DMS79 treated with DMSO at 0.1 percent for 48 hours (cell line): ENCODE measurements around the gene MAP2K4.
"Not testable (repeated sequence)": the region's sequence is repeated elsewhere in the genome, so short reads cannot be mapped to it uniquely, and the experiment has no call there.

Source experiments
- DNase-seq: peaks from one replicate; lab custom pipeline; 2025; lab: John Stamatoyannopoulos, UW

Gene MAP2K4

DNA sequence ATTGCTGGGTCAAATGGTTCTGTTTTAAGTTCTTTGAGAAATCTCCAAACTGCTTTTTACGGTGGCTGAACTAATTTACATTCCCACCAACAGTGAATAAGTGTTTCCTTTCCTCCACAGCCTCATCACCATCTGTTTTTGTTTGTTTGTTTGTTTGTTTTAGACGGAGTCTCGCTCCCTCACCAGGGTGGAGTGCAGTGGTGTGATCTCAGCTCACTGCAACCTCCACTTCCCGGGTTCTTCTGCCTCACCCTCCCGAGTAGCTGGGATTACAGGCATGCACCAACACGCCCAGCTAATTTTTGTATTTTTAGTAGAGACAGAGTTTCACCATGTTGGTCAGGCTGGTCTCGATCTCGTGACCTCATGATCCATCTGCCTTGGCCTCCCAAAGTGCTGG, 141.5 kb downstream of the MAP2K4 start:
- not testable (repeated sequence) for DNase-seq

DNA sequence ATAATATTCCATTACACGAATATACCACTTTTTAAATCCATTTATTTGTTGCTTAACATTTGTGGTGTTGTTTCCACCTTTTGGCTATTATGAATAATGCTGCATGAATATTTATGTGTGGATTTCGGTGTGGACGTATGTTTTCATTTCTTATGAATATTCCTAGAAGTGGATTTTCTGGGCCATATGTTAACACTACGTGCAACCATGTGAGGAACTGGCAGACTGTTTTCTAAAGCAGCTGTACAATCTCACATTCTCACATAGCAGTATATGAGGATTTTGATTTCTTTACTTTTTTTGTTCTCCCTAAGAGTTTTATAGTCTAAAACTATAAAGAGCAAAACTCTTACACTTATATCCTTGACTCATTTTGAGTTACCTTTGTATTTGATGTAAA, 143.4 kb downstream of the MAP2K4 start:
- no peak for DNase-seq

DNA sequence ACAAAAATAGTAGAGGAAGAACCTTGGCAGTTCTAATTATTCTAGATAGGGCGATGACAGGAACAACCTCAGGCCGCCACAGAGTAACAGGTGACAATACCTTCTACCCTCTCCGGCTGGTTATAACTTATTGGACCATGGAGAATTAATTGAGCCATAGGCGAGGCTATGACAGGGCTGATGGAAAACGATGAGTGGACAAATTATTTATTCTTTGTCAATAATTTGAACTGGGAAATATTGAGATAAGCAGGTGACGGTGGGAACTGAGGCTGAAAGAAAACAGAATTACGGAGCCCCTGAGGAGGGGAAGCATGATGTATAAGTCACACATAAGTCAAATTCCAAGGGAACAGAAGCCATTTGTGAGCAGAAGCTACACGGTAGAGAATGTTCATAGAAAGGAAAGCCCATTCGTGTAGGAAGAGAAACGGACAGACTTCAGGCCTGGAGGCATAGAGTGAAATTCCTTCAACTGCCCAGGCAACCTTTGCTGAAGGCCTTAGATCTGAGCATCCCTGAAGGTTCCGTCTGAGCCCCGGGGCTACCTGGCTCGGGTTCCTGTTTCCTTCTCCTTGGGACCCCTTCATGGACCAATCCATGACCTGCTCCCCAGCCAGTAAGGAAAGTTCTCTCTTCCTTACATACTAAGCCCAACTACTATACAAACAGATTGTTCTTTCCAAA, 158.1 kb downstream of the MAP2K4 start:
- DNase-seq, result no peak

DNA sequence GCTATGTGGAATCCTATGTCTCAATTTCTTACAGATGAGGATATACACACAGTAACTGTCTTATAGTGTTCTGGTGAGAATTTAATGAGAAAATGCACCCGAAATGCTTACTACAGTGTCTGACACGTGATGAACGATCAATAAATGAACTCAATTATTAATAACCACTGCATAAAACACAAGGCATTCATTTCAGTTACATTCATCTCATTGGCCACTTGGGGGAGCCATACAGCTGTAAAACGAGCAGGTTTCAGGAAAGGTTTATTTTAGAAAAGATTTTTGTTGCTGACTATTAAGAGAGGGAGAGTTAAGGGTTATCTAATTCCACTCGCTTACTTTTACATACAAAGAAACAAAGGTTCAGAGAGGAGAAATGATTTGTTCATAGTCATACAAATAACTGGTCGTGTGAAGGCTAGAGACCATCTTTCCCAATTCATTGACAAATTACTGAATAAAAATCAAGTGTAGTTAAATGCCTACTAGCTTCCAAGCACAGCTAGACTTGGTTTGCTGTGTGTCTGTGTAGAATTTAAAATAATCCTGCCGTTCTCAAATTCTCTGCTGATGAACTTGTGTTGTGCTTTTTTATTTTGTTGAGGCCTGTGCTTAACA, 160.1 kb downstream of the MAP2K4 start:
- peak; percentile 0 for DNase-seq

DNA sequence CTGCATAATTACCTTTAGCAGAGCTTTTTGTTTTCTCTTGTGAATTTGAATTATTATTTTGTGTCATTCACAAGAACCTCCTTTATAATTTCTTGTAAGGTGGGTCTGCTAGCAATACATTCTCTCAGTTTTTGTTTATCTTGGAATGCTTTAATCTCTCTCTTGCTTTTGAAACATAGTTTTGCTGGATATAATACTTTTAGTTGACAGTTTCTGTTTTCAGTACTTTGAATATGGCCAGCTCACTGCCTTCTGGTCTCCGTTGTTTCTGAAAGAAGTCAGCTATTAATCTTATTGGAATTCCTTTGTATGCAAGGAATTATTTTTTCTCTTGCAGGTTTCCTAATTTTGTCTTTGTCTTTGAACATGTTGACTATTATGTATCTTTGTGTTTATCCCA, 167.0 kb downstream of the MAP2K4 start:
- DNase-seq, result no peak

DNA sequence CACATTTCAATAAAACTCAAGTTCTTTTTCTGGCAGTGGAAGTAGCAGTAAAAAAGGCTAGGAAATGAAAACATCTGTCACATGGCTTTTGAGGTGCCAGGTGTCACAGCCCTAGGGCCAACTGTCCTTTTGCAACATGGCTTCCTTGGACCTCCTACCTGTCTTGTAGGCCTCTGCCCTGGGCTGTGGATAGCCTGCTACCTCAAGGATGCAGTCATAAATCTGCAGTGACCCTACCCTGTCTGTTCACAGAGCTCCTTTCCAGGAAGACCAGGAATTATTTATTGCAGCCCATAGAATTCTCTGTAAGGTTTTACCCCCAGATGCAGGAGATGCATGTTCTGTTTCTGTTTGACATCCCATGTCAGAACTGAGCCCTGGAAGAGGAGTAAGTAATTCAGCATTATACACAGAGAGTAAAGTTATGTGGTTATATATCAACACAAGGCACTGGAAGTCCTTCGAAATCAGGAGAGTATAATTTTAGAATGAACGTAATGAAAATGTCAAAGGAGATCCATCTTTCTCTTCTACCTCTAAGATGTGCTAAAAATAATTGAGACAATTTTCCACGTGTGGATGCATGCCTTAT, 172.6 kb downstream of the MAP2K4 start:
- DNase-seq, result no peak
